IMR-90 (cell line): Measurements from ENCODE around the gene KDM4B. TPM values are rescaled to one million over a fixed set of nuclear protein-coding genes. Genes with fewer than 3 reads are reported as not detected.

ENCODE experiments used
- ATAC-seq: fragments of 200-7000 bp; cut with Tn5 transposase; 2 replicates; pipeline ENCODE4 v1.9.1; 2020; ENCODE audit warnings: low read depth, mild to moderate bottlenecking, moderate library complexity
- BruUV-seq: library from RNA; stranded (reverse); fragments of 400-500 nt; replicated peaks from 2 replicates; lab custom pipeline; 2021; lab: Mats Ljungman, UMichigan
- CTCF ChIA-PET: fragments of 300-600 bp; formaldehyde crosslinking; extraction: SDS; loops from one replicate; lab custom pipeline; 2021; ENCODE audit warnings: antibody characterized with exemption; lab: Yijun Ruan, JAX
- POLR2A ChIA-PET: fragments of 300-600 bp; sonication (Branson Sonifier 250); formaldehyde crosslinking; loops from one replicate; lab custom pipeline; 2022; ENCODE audit warnings: antibody characterized with exemption; ENCODE audit not compliant: unreplicated experiment; lab: Charles Lee
- DNase-seq: peaks from one replicate; pipeline ENCODE4 v3.0.0; 2013
- H2AFZ ChIP-seq: replicated peaks from 2 replicates; pipeline ENCODE3; 2013; ENCODE audit warnings: low read length, mild to moderate bottlenecking; ENCODE audit not compliant: poor library complexity
- H2AK5ac ChIP-seq: 2 replicates; pipeline ENCODE4 v1.6.1; 2013; ENCODE audit warnings: low read depth, low read length, inconsistent platforms
- H2AK9ac ChIP-seq: replicated peaks from 2 replicates; pipeline ENCODE3; 2013; ENCODE audit warnings: mild to moderate bottlenecking, low read depth, low read length, moderate library complexity; ENCODE audit not compliant: poor library complexity
- H2BK120ac ChIP-seq: 2 replicates; pipeline ENCODE4 v1.6.1; 2013; ENCODE audit warnings: low read depth, low read length, inconsistent platforms
- H2BK15ac ChIP-seq: 3 replicates; pipeline ENCODE4 v1.6.1; 2013; ENCODE audit warnings: low read depth, low read length, inconsistent platforms
- H2BK20ac ChIP-seq: 2 replicates; pipeline ENCODE4 v1.6.1; 2013; ENCODE audit warnings: low read depth, mild to moderate bottlenecking, inconsistent platforms, low read length, moderate library complexity
- H2BK5ac ChIP-seq: 2 replicates; pipeline ENCODE4 v1.6.1; 2013; ENCODE audit warnings: mild to moderate bottlenecking, low read depth, low read length, inconsistent platforms; ENCODE audit not compliant: poor library complexity, severe bottlenecking
- H3K14ac ChIP-seq: replicated peaks from 2 replicates; pipeline ENCODE4 v1.6.1; 2013; ENCODE audit warnings: low read depth, low read length, inconsistent platforms
- H3K18ac ChIP-seq: 2 replicates; pipeline ENCODE4 v1.6.1; 2013; ENCODE audit warnings: low read depth, low read length, control low read depth
- H3K23ac ChIP-seq: 2 replicates; pipeline ENCODE4 v1.6.1; 2013; ENCODE audit warnings: low read depth, low read length, inconsistent platforms
- H3K27ac ChIP-seq: 2 replicates; pipeline ENCODE4 v1.5.1; 2013; ENCODE audit warnings: mild to moderate bottlenecking, control low read depth, low read length; ENCODE audit not compliant: insufficient read depth
- H3K27me3 ChIP-seq: 2 replicates; pipeline ENCODE4 v1.6.1; 2013; ENCODE audit warnings: low read length; ENCODE audit not compliant: control insufficient read depth, insufficient read depth
- H3K36me3 ChIP-seq: 2 replicates; pipeline ENCODE4 v1.6.1; 2013; ENCODE audit warnings: low read length, mixed read lengths; ENCODE audit not compliant: control insufficient read depth, insufficient read depth
- H3K4ac ChIP-seq: 2 replicates; pipeline ENCODE4 v1.6.1; 2013; ENCODE audit warnings: low read depth, low read length, inconsistent platforms
- H3K4me1 ChIP-seq: 2 replicates; pipeline ENCODE4 v1.6.1; 2013; ENCODE audit warnings: low read length, mixed read lengths; ENCODE audit not compliant: control insufficient read depth, insufficient read depth
- H3K4me2 ChIP-seq: 2 replicates; pipeline ENCODE4 v1.6.1; 2013; ENCODE audit warnings: low read depth, mild to moderate bottlenecking, control low read depth, low read length, moderate library complexity
- H3K4me3 ChIP-seq: 2 replicates; pipeline ENCODE4 v1.5.1; 2013; ENCODE audit warnings: low read depth, mild to moderate bottlenecking, control low read depth, low read length, moderate library complexity; ENCODE audit not compliant: insufficient read depth
- H3K56ac ChIP-seq: 2 replicates; pipeline ENCODE4 v1.6.1; 2013; ENCODE audit warnings: low read length, inconsistent platforms; ENCODE audit not compliant: insufficient read depth; ENCODE audit errors: extremely low read depth
- H3K79me1 ChIP-seq, 2 experiments: 2 replicates each; pipeline ENCODE4 v1.6.1; 2013; ENCODE audit warnings: low read length in 2 of 2, inconsistent platforms in 1 of 2, low read depth in 1 of 2
- H3K9ac ChIP-seq: 2 replicates; pipeline ENCODE4 v1.6.1; 2013; ENCODE audit warnings: low read depth, low read length, control low read depth
- H3K9me1 ChIP-seq: 2 replicates; pipeline ENCODE4 v1.6.1; 2013; ENCODE audit warnings: low read length, inconsistent platforms; ENCODE audit not compliant: insufficient read depth
- H3K9me3 ChIP-seq: 2 replicates; pipeline ENCODE4 v1.6.1; 2013; ENCODE audit warnings: low read length; ENCODE audit not compliant: control insufficient read depth, insufficient read depth
- H4K20me1 ChIP-seq: 2 replicates; pipeline ENCODE4 v1.6.1; 2013; ENCODE audit warnings: low read length, inconsistent platforms; ENCODE audit not compliant: insufficient read depth
- H4K5ac ChIP-seq: 2 replicates; pipeline ENCODE4 v1.6.1; 2013; ENCODE audit warnings: mild to moderate bottlenecking, low read depth, low read length, control low read depth
- H4K8ac ChIP-seq, 2 experiments: 2 replicates each; pipeline ENCODE4 v1.6.1; 2013; ENCODE audit warnings: low read depth in 2 of 2, low read length in 2 of 2, control low read depth in 1 of 2, inconsistent platforms in 1 of 2
- H4K91ac ChIP-seq: 2 replicates; pipeline ENCODE4 v1.6.1; 2013; ENCODE audit warnings: low read depth, low read length, inconsistent platforms; ENCODE audit not compliant: insufficient read depth
- CEBPB ChIP-seq: IDR thresholded peaks from 2 replicates; pipeline ENCODE4 v1.6.1; 2012; ENCODE audit warnings: low read depth, low read length, improper control_type of control experiment
- MAFK ChIP-seq: IDR thresholded peaks from 2 replicates; pipeline ENCODE4 v1.6.1; 2012; ENCODE audit warnings: low read depth, low read length, improper control_type of control experiment
- MAZ ChIP-seq: IDR thresholded peaks from 2 replicates; pipeline ENCODE4 v1.6.1; 2012; ENCODE audit warnings: low read depth, mild to moderate bottlenecking, low read length, improper control_type of control experiment, moderate library complexity, borderline replicate concordance
- USF2 ChIP-seq: fragments of 150-350 bp; IDR thresholded peaks from 2 replicates; pipeline ENCODE4 v1.6.1; 2017; ENCODE audit warnings: mild to moderate bottlenecking, antibody characterized with exemption, low read length, low read depth
- WGBS, 2 experiments: methylation state at CpG; one replicate each; pipeline versions ENCODE4 v1.1.5 to v1.1.7; 2013; ENCODE audit warnings: missing lambda C conversion rate in 2 of 2; ENCODE audit not compliant: insufficient read length in 1 of 2; ENCODE audit errors: extremely low coverage in 2 of 2; 5-methylcytosine and 5-hydroxymethylcytosine counted together
- dilution Hi-C: fragments of 300-500 bp; cut with HindIII; formaldehyde crosslinking; loops from one replicate; pipeline ENCODE4 v1.14.3; 2018; ENCODE audit warnings: low sequenced_read_pairs; ENCODE audit not compliant: unreplicated experiment
- in situ Hi-C: fragments of 300-500 bp; cut with MboI; formaldehyde crosslinking; loops from 3 replicates; pipeline ENCODE4 v1.14.3; 2019; ENCODE audit warnings: low sequenced_read_pairs, inconsistent platforms, mixed read lengths
- intact Hi-C: fragments of 100-400 bp; cut with micrococcal nuclease; formaldehyde crosslinking; loops from 2 replicates; pipeline ENCODE4 v1.10.0; 2022
- polyA plus RNA-seq, 3 experiments: library from polyadenylated mRNA; depleted of rRNA; stranded (reverse); fragments of >200 nt; gene quantifications; 2 replicates each; pipeline ENCODE4 v1.2.3, GENCODE V29; 2012; ENCODE audit warnings: low replicate concordance in 1 of 3
- total RNA-seq: library from RNA; depleted of rRNA; stranded (reverse); fragments of >200 nt; gene quantifications from 2 replicates; pipeline ENCODE4 v1.2.3, GENCODE V29; 2012
- TF ChIP-seq, protein P1 (sequence below): conservative IDR thresholded peaks from 2 replicates; pipeline ENCODE4 v1.5.1; 2012; ENCODE audit warnings: mild to moderate bottlenecking, low read depth, low read length, improper control_type of control experiment

Gene KDM4B
- total and polyA plus RNA-seq, 2 of the 4 experiments (the other 2 are of a cell fraction) = 5.0 to 17.9 TPM

DNA sequence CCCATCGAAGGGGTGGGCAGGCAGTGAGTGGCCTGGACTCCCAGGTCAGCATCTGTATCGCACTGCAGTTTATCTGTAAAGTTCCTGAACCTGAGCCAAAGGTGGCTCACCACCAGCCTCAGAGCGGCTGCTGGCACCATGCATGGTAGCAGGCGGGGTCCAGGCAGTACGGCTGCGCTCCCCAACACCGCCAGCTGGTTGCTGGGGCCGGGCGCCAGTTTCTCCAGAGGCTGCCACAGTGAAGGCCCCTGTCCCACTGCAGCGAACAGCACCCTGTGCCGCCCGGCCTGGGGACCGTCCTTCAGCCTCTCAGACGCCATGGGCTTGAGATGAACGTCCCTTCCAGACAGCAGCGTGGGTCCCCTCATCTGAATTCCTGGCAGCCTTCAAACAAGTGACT is 109.8 kb downstream of the KDM4B start:
- BruUV-seq = no TSS peak
- no peak for ATAC-seq

More for the DNA sequence above, 109.8 kb downstream of the KDM4B start:
- WGBS, 2 experiments = 95% methylated on average over 9 of the region's 16 CpGs; no CpG with 5 or more reads in 1 of the 2 experiments
- Histone ChIP-seq H3K4me1 (no peaks in the 10 kb centered on the region), H3K9ac (no peak overlapping the region), H2BK5ac (no peak overlapping the region), H3K23ac (no peak overlapping the region), H4K5ac (no peak overlapping the region), H2BK120ac (no peak overlapping the region), H3K56ac (no peak overlapping the region), H3K4me3 (no peak overlapping the region), H4K91ac (no peak overlapping the region), H3K79me1 (peaks cover 3 to 10% of the 10 kb centered on the region in 2 experiments; a peak in 3 of 4 replicates), H2BK20ac (no peak overlapping the region), H2AK5ac (no peak overlapping the region), H2BK15ac (no peak overlapping the region), H3K36me3 (peaks cover 75% of the 10 kb centered on the region), H4K20me1 (peaks cover 26% of the 10 kb centered on the region), H4K8ac (no peak overlapping the region), H3K27ac (no peak overlapping the region), H2AFZ (no peak overlapping the region), H3K4me2 (no peak overlapping the region), H3K18ac (no peak overlapping the region), H2AK9ac (no peak overlapping the region), H3K9me1 (0 out of 2 replicates have a peak, but pooled peaks cover 3% of the 10 kb centered on the region), H3K4ac (no peak overlapping the region), H3K14ac (no peak overlapping the region), H3K27me3 (no peaks in the 10 kb centered on the region), H3K9me3 (no peaks in the 10 kb centered on the region)
- in situ Hi-C loops = no loop called here
- dilution Hi-C loops = no loop called here
- DNase-seq = no peak
- POLR2A ChIA-PET = no interaction called here
- intact Hi-C loops = no loop called here
- no peak for TF ChIP-seq MAFK
- no peak for TF ChIP-seq CEBPB
- TF ChIP-seq, protein P1, sequence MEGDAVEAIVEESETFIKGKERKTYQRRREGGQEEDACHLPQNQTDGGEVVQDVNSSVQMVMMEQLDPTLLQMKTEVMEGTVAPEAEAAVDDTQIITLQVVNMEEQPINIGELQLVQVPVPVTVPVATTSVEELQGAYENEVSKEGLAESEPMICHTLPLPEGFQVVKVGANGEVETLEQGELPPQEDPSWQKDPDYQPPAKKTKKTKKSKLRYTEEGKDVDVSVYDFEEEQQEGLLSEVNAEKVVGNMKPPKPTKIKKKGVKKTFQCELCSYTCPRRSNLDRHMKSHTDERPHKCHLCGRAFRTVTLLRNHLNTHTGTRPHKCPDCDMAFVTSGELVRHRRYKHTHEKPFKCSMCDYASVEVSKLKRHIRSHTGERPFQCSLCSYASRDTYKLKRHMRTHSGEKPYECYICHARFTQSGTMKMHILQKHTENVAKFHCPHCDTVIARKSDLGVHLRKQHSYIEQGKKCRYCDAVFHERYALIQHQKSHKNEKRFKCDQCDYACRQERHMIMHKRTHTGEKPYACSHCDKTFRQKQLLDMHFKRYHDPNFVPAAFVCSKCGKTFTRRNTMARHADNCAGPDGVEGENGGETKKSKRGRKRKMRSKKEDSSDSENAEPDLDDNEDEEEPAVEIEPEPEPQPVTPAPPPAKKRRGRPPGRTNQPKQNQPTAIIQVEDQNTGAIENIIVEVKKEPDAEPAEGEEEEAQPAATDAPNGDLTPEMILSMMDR = no peak
- TF ChIP-seq MAZ = no peak
- no peak for TF ChIP-seq USF2
- CTCF ChIA-PET = no interaction called here
